Suprapubic skin (tissue), 4 donors: Measurements from ENCODE around the gene RNF167.

ENCODE experiments used
- CTCF ChIP-seq, 2 donors: fragments of 200-600 bp in 1 of 2; fragments of 450-650 bp in 1 of 2; sonication (generic) in 1 of 2; IDR thresholded peaks; one replicate each; pipeline ENCODE4 v1.5.1; 2016 to 2019; ENCODE audit warnings: antibody characterized with exemption in 2 of 2, mild to moderate bottlenecking in 1 of 2, moderate library complexity in 1 of 2
- POLR2A ChIP-seq, 2 donors: fragments of 450-650 bp; IDR thresholded peaks; one replicate each; pipeline ENCODE4 v1.6.1; 2017; ENCODE audit warnings: antibody characterized with exemption in 2 of 2, mild to moderate bottlenecking in 2 of 2, moderate library complexity in 2 of 2
- POLR2AphosphoS5 ChIP-seq, 3 donors: sonication (generic); formaldehyde crosslinking; IDR thresholded peaks; one replicate each; pipeline ENCODE4 v1.6.1; 2017; ENCODE audit warnings: antibody characterized with exemption in 3 of 3

- TF ChIP-seq POLR2A (IDR thresholded peaks at IDR 0.05) (no peak), CTCF (IDR thresholded peaks at IDR 0.05) (no peak), POLR2AphosphoS5 (IDR thresholded peaks at IDR 0.05) (no peak)
Measured at GRCh38 chr17:4987767-4988567, 47.9 kb downstream of the RNF167 start.
